Activated CD8-positive, alpha-beta T cell treated with anti-CD3 and anti-CD28 coated beads for 36 hours (primary cell): ENCODE data around the gene DDX1. TPM values are rescaled to one million over a fixed set of nuclear protein-coding genes. Genes with fewer than 3 reads are reported as not detected.

Experiments used
- ATAC-seq: fragments of 200-7000 bp; cut with Tn5 transposase; one replicate; pipeline ENCODE4 v1.10.0; 2021; ENCODE audit warnings: mild to moderate bottlenecking, moderate library complexity
- CTCF ChIA-PET: fragments of 350-600 bp; sonication (Branson Sonifier 250); formaldehyde crosslinking; loops from one replicate; lab custom pipeline; 2021; ENCODE audit warnings: antibody characterized with exemption; lab: Charles Lee
- POLR2A ChIA-PET: fragments of 350-600 bp; sonication (Branson Sonifier 250); formaldehyde crosslinking; loops from one replicate; lab custom pipeline; 2021; ENCODE audit warnings: antibody characterized with exemption; lab: Charles Lee
- DNase-seq: peaks from one replicate; pipeline ENCODE4 v3.0.0-alpha.2; 2020
- H3K27ac Mint-ChIP-seq: one replicate; pipeline ENCODE4 v1.8.0; 2021; ENCODE audit warnings: mild to moderate bottlenecking, mixed read lengths
- H3K27me3 Mint-ChIP-seq: one replicate; pipeline ENCODE4 v1.8.0; 2021; ENCODE audit warnings: mixed read lengths
- H3K36me3 Mint-ChIP-seq: one replicate; pipeline ENCODE4 v1.8.0; 2021; ENCODE audit warnings: low read depth, mixed read lengths
- H3K4me1 Mint-ChIP-seq: one replicate; pipeline ENCODE4 v1.8.0; 2021; ENCODE audit warnings: low read depth, mixed read lengths
- H3K4me3 Mint-ChIP-seq: one replicate; pipeline ENCODE4 v1.8.0; 2021; ENCODE audit warnings: mild to moderate bottlenecking, moderate library complexity, mixed read lengths
- H3K9me3 Mint-ChIP-seq: one replicate; pipeline ENCODE4 v1.8.0; 2021; ENCODE audit warnings: mixed read lengths
- intact Hi-C: fragments of 100-400 bp; cut with micrococcal nuclease; formaldehyde crosslinking; loops from one replicate; pipeline ENCODE4 v1.10.0; 2022
- total RNA-seq, 2 experiments: library from RNA; stranded (reverse); gene quantifications; one replicate each; pipeline ENCODE4 v1.2.3, GENCODE V29; 2021
- TF ChIP-seq, protein P1 (sequence below): fragments of 200-600 bp; IDR thresholded peaks from one replicate; pipeline ENCODE4 v1.8.0; 2022; ENCODE audit warnings: antibody characterized with exemption, mild to moderate bottlenecking

Gene DDX1
- total RNA-seq, 2 experiments from 2014 or later, result 90.3 to 92.5 TPM

DNA sequence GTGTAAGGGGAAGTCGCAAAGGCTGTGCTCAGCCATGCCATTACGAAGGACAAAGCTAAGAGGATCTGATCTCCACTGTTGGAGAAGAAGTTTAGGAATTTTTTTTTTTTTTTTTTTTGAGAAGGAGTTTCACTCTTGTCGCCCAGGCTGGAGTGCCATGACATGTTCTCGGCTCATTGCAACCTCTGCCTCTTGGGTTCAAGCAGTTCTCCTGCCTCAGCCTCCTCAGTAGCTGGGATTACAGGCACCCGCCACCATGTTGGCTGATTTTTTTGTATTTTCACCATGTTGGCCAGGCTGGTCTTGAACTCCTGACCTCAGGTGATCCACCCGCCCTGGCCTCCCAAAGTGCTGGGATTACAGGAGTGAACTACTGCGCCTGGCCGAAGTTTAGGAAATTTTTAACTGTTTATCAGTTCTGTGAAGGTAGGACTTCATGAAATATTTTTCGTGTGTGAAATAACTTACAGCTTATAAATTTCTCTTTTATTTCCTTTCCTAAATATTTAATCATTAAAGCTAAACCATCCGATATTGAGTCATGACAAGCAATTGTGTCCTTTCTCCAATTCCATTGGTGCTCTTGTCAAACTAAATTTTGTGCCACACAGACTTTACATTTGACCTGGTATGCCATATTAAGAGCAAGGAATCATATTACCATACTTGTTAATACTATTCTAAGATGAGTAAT lies 22.2 kb downstream of the DDX1 start:
- no peak overlapping the region for H3K27ac Mint-ChIP-seq
- peaks cover 3% of the 10 kb centered on the region for H3K4me1 Mint-ChIP-seq
- TF ChIP-seq, protein P1, sequence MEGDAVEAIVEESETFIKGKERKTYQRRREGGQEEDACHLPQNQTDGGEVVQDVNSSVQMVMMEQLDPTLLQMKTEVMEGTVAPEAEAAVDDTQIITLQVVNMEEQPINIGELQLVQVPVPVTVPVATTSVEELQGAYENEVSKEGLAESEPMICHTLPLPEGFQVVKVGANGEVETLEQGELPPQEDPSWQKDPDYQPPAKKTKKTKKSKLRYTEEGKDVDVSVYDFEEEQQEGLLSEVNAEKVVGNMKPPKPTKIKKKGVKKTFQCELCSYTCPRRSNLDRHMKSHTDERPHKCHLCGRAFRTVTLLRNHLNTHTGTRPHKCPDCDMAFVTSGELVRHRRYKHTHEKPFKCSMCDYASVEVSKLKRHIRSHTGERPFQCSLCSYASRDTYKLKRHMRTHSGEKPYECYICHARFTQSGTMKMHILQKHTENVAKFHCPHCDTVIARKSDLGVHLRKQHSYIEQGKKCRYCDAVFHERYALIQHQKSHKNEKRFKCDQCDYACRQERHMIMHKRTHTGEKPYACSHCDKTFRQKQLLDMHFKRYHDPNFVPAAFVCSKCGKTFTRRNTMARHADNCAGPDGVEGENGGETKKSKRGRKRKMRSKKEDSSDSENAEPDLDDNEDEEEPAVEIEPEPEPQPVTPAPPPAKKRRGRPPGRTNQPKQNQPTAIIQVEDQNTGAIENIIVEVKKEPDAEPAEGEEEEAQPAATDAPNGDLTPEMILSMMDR, result no peak
- ChIA-PET CTCF (interaction anchor here (1.6 kb wide), 1 partner anchor 36 kb away, joined by 10 read pairs; no protein-coding TSS in a partner anchor), POLR2A (interaction anchor here (0.6 kb wide), 1 partner anchor 23 kb away, joined by 3 read pairs; the partner anchor contains the start of gene DDX1)
- no peak for ATAC-seq
- H3K4me3 Mint-ChIP-seq, result no peak overlapping the region
- H3K27me3 Mint-ChIP-seq, result no peaks in the 10 kb centered on the region
- DNase-seq, result no peak
- intact Hi-C loops, result no loop called here
- peaks cover 31% of the 10 kb centered on the region for H3K36me3 Mint-ChIP-seq
- H3K9me3 Mint-ChIP-seq, result no peaks in the 10 kb centered on the region

DNA sequence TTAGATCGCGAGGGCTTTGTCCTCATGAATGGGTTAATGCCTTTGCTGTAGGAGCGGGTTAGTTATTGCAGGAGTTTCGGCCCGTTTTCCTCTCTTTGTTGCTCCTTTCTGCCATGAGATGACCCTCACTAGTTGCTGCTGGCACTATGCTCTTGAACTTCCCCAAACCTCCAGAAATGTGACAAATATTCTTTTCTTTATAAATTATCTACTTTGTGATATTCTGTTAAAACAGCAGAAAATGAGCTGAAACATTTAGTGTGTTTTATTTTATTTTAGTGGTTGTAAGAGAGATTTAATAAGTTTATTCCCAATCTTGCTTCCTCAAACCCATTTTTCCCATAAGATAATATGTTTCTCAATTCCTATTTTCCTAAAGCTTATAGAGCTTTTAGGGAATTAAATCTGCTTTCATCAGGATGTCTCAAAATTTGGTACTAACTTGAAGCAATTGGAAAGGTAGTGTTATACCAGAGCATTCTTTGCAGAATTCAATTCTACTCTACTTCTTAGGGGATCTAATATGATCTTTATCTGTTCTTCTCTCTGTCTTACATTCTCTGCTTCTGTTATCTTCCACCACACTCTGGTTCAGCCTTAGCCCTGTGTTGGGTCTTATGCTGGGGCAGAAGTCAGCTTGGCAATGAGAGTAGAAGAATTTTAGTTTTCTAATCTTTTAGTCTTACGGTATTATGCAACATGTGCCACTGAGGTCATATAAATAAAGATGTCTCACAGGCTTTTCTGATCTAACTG lies 23.1 kb downstream of the DDX1 start:
- TF ChIP-seq, protein P1, result no peak
- POLR2A ChIA-PET, result no interaction called here
- H3K27me3 Mint-ChIP-seq, result no peaks in the 10 kb centered on the region
- peaks cover 3% of the 10 kb centered on the region for H3K4me1 Mint-ChIP-seq
- DNase-seq (no peak), ATAC-seq (no peak)
- peak overlapping the region; percentile 38 for H3K27ac Mint-ChIP-seq
- CTCF ChIA-PET, result interaction anchor here (1.6 kb wide), 1 partner anchor 37 kb away, joined by 10 read pairs; no protein-coding TSS in a partner anchor
- H3K9me3 Mint-ChIP-seq, result no peaks in the 10 kb centered on the region
- H3K36me3 Mint-ChIP-seq, result peaks cover 32% of the 10 kb centered on the region
- intact Hi-C loops, result no loop called here
- H3K4me3 Mint-ChIP-seq, result no peak overlapping the region

DNA sequence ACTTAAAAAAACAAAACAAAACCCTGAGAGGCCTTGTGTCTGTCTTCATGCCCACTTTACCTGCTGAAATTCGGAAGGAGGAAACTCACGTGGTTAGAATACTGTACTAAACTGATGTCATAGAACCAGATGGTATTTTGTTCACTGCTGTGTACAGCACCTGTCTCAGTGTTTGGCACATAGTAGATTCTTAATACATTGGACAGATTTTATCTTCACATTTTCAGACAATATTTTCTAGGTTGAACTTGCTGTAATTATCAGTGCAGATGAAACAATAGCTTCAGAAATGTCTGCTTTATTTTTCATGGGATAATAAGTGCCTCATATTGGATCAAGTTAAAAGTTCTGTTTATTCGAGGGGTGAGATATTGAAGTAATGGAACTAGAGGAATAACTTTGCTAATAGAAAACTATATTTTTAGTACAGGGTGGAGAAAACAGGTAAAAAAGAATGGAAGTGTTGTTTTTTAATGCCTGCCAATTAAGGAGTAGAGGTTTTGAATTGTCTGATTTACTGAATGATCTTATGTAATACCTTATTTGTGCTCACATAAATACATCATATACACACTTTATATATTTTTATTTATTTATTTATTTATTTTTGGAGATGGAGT lies 23.7 kb downstream of the DDX1 start:
- Mint-ChIP-seq H3K4me3 (no peak overlapping the region), H3K27ac (no peak overlapping the region), H3K9me3 (no peaks in the 10 kb centered on the region), H3K36me3 (peaks cover 28% of the 10 kb centered on the region), H3K4me1 (peaks cover 3% of the 10 kb centered on the region), H3K27me3 (no peaks in the 10 kb centered on the region)
- intact Hi-C loops, result no loop called here
- TF ChIP-seq, protein P1, result no peak
- DNase-seq (no peak), ATAC-seq (no peak)
- ChIA-PET CTCF (interaction anchor here (1.1 to 1.6 kb wide), 2 partner anchors 38 to 324 kb away, joined by 3 to 10 read pairs; no protein-coding TSS in a partner anchor), POLR2A (no interaction called here)

DNA sequence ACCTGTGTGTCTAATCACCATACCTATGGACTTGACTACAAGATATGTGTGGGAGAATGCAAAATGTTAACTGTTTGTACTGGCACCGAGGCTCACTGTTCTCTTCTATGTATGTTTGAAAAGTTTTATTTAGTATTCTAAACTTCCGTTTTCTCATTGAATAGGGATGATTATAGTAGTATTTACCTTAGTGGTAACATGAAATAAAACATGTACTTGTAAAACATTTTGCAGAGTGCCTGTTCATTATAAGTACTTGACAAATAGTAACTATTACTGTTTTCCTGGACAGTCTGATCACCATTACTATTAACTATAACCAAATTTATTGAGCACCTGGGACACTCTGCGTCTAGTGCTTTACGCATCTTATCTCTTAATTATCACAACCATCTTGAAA lies 24.8 kb downstream of the DDX1 start:
- no peak for DNase-seq
- Mint-ChIP-seq H3K27me3 (no peaks in the 10 kb centered on the region), H3K9me3 (no peaks in the 10 kb centered on the region), H3K4me3 (no peak overlapping the region), H3K4me1 (peaks cover 3% of the 10 kb centered on the region), H3K36me3 (peaks cover 27% of the 10 kb centered on the region), H3K27ac (no peak overlapping the region)
- TF ChIP-seq, protein P1, result no peak
- ATAC-seq, result no peak
- intact Hi-C loops, result no loop called here
- CTCF ChIA-PET, result interaction anchor here (1.1 kb wide), 1 partner anchor 323 kb away, joined by 3 read pairs; no protein-coding TSS in a partner anchor
- POLR2A ChIA-PET, result no interaction called here
